Liver (tissue), 9 donors: ENCODE results near the gene CHMP4A. TPM values are rescaled to one million over a fixed set of nuclear protein-coding genes. Genes with fewer than 3 reads are reported as not detected.

Source experiments
- DNase-seq: peaks from one replicate; pipeline ENCODE4 v3.0.0-alpha.2; 2017; ENCODE audit warnings: low spot score
- H3K27ac ChIP-seq, 2 donors: one replicate each; pipeline ENCODE4 v1.7.0; 2013; ENCODE audit warnings: inconsistent platforms in 2 of 2, low read length in 2 of 2, control low read depth in 1 of 2, low read depth in 1 of 2, mild to moderate bottlenecking in 1 of 2
- H3K27me3 ChIP-seq, 4 donors: one replicate each; pipeline versions ENCODE4 v1.6.1 to v1.7.0; 2013; ENCODE audit warnings: low read length in 3 of 4, inconsistent platforms in 1 of 4, mild to moderate bottlenecking in 1 of 4, moderate library complexity in 1 of 4; ENCODE audit not compliant: control insufficient read depth in 4 of 4, insufficient read depth in 4 of 4
- H3K36me3 ChIP-seq, 4 donors: one replicate each; pipeline versions ENCODE4 v1.6.1 to v1.7.0; 2013; ENCODE audit warnings: low read length in 3 of 4, mild to moderate bottlenecking in 3 of 4, low read depth in 1 of 4, moderate library complexity in 1 of 4; ENCODE audit not compliant: control insufficient read depth in 4 of 4, insufficient read depth in 3 of 4
- H3K4me1 ChIP-seq, 4 donors: one replicate each; pipeline versions ENCODE4 v1.6.1 to v1.7.0; 2013; ENCODE audit warnings: low read length in 3 of 4, mild to moderate bottlenecking in 3 of 4, moderate library complexity in 1 of 4; ENCODE audit not compliant: control insufficient read depth in 4 of 4, insufficient read depth in 4 of 4
- H3K4me3 ChIP-seq, 3 donors: one replicate each; pipeline versions ENCODE4 v1.6.1 to v1.7.0; 2013; ENCODE audit warnings: low read length in 3 of 3, control low read depth in 1 of 3, low read depth in 1 of 3, mild to moderate bottlenecking in 1 of 3
- H3K9ac ChIP-seq, 2 donors: one replicate each; pipeline ENCODE4 v1.7.0; 2013; ENCODE audit warnings: low read length in 2 of 2, mild to moderate bottlenecking in 2 of 2, moderate library complexity in 2 of 2, control low read depth in 1 of 2, low read depth in 1 of 2
- H3K9me3 ChIP-seq, 4 donors: one replicate each; pipeline versions ENCODE4 v1.6.1 to v1.7.0; 2013; ENCODE audit warnings: low read length in 3 of 4; ENCODE audit not compliant: control insufficient read depth in 4 of 4
- ATF3 ChIP-seq: IDR thresholded peaks from 2 replicates; pipeline ENCODE4 v1.6.1; 2016; ENCODE audit warnings: antibody characterized with exemption
- CTCF ChIP-seq: fragments of 150-350 bp; IDR thresholded peaks from 2 replicates; pipeline ENCODE4 v1.5.1; 2017; ENCODE audit warnings: improper control_type of control experiment, low read depth, low read length; ENCODE audit not compliant: missing input control
- EGR1 ChIP-seq, 2 donors: IDR thresholded peaks; 2 replicates each; pipeline ENCODE4 v1.6.1; 2016 to 2018; ENCODE audit warnings: antibody characterized with exemption in 2 of 2, low read depth in 2 of 2
- FOXA1 ChIP-seq: IDR thresholded peaks from 2 replicates; pipeline ENCODE4 v1.6.1; 2016; ENCODE audit warnings: antibody characterized with exemption
- FOXA2 ChIP-seq: IDR thresholded peaks from 2 replicates; pipeline ENCODE4 v1.6.1; 2016; ENCODE audit warnings: antibody characterized with exemption
- GABPA ChIP-seq, 2 donors: IDR thresholded peaks in 1 of 2; conservative IDR thresholded peaks in 1 of 2; 2 replicates each; pipeline ENCODE4 v1.6.1; 2016; ENCODE audit warnings: antibody characterized with exemption in 2 of 2, mild to moderate bottlenecking in 1 of 2, moderate library complexity in 1 of 2
- HNF4A ChIP-seq, 2 donors: conservative IDR thresholded peaks; 2 replicates each; pipeline ENCODE4 v1.6.1; 2016; ENCODE audit warnings: antibody characterized with exemption in 2 of 2, mild to moderate bottlenecking in 2 of 2
- HNF4G ChIP-seq: IDR thresholded peaks from 2 replicates; pipeline ENCODE4 v1.6.1; 2016; ENCODE audit warnings: antibody characterized with exemption
- JUND ChIP-seq, 2 donors: IDR thresholded peaks; 2 replicates each; pipeline ENCODE4 v1.6.1; 2016; ENCODE audit warnings: antibody characterized with exemption in 2 of 2
- MAX ChIP-seq: IDR thresholded peaks from 2 replicates; pipeline ENCODE4 v1.6.1; 2016; ENCODE audit warnings: antibody characterized with exemption
- NR2F2 ChIP-seq: IDR thresholded peaks from 2 replicates; pipeline ENCODE4 v1.6.1; 2016; ENCODE audit warnings: antibody characterized with exemption
- RAD21 ChIP-seq, 2 donors: IDR thresholded peaks; 2 replicates each; pipeline ENCODE4 v1.6.1; 2016; ENCODE audit warnings: antibody characterized with exemption in 2 of 2, mild to moderate bottlenecking in 2 of 2
- REST ChIP-seq: IDR thresholded peaks from 2 replicates; pipeline ENCODE4 v1.6.1; 2016; ENCODE audit warnings: antibody characterized with exemption, mild to moderate bottlenecking
- RXRA ChIP-seq, 2 donors: IDR thresholded peaks; 2 replicates each; pipeline ENCODE4 v1.6.1; 2017 to 2018; ENCODE audit warnings: antibody characterized with exemption in 2 of 2, mild to moderate bottlenecking in 1 of 2
- SP1 ChIP-seq: IDR thresholded peaks from 2 replicates; pipeline ENCODE4 v1.6.1; 2018; ENCODE audit warnings: antibody characterized with exemption, mild to moderate bottlenecking
- TAF1 ChIP-seq: conservative IDR thresholded peaks from 2 replicates; pipeline ENCODE4 v1.6.1; 2016; ENCODE audit warnings: antibody characterized with exemption, mild to moderate bottlenecking
- YY1 ChIP-seq: IDR thresholded peaks from 2 replicates; pipeline ENCODE4 v1.6.1; 2016; ENCODE audit warnings: antibody characterized with exemption, mild to moderate bottlenecking
- ZBTB33 ChIP-seq: IDR thresholded peaks from 2 replicates; pipeline ENCODE4 v1.6.1; 2016; ENCODE audit warnings: antibody characterized with exemption
- WGBS: extraction: QIAGEN DNeasy Blood & Tissue Kit; methylation state at CpG from one replicate; pipeline ENCODE4 v1.1.7; 2013; 5-methylcytosine and 5-hydroxymethylcytosine counted together
- polyA plus RNA-seq, 2 donors: library from polyadenylated mRNA; stranded (reverse) in 1 of 2; unstranded in 1 of 2; fragments of 200-250 nt in 1 of 2; fragments of >200 nt in 1 of 2; fragmentation: Nextera tagmentation in 1 of 2; extraction: Ambion mirVana in 1 of 2; gene quantifications; one replicate each; pipeline versions ENCODE4 v1.2.1 to v1.2.3, GENCODE V29; 2013 to 2015
- total RNA-seq, 2 donors: library from RNA; depleted of rRNA; stranded (reverse); fragments of >200 nt; gene quantifications; one replicate each; pipeline ENCODE4 v1.2.3, GENCODE V29; 2014
- donor health status: healthy.
- donor health status: healthy.
- donor health status: healthy.
- donor health status: healthy.
- donor health status: healthy.

The CHMP4A gene
- total and polyA plus RNA-seq, 4 donors = 14.6 to 38.7 (median 28.0) TPM

- Histone ChIP-seq H3K9ac (peak overlapping the region; percentile 76 to 97), H3K4me3 (peak overlapping the region; percentile 79 to 94 (median 93)), H3K27me3 (no peaks in the 10 kb centered on the region), H3K36me3 (peaks cover 4 to 17% (median 9%) of the 10 kb centered on the region in 4 donors), H3K9me3 (no peaks in the 10 kb centered on the region), H3K4me1 (peaks cover 0 to 29% (median 23%) of the 10 kb centered on the region in 4 donors), H3K27ac (peak overlapping the region; percentile 99)
- no peak for DNase-seq
- 48% methylated on average over 8 of the region's 8 CpGs for WGBS
- TF ChIP-seq MAX = no peak
- no peak for TF ChIP-seq FOXA2
- TF ChIP-seq HNF4A (conservative IDR thresholded peaks at IDR 0.05) = no peak
- TF ChIP-seq ZBTB33 = no peak
- TF ChIP-seq EGR1 (IDR thresholded peaks at IDR 0.05; ENCODE audit: low read depth in 2 of 2) = no peak
These were observed 18.5 kb downstream of the CHMP4A start for GRCh38 chr14:24194873-24195185.

- peak overlapping the region; percentile 1 to 76 for H3K9ac ChIP-seq
- H3K4me1 ChIP-seq = peaks cover 0 to 29% (median 24%) of the 10 kb centered on the region in 4 donors
- DNase-seq = no peak
- 90% methylated on average over 7 of the region's 7 CpGs for WGBS
- H3K9me3 ChIP-seq = no peaks in the 10 kb centered on the region
- H3K27me3 ChIP-seq = no peaks in the 10 kb centered on the region
- H3K4me3 ChIP-seq = peak overlapping the region; percentile 79 to 94 (median 93)
- no peak for TF ChIP-seq RXRA (IDR thresholded peaks at IDR 0.05)
- no peak for TF ChIP-seq HNF4G
- TF ChIP-seq NR2F2 = no peak
- TF ChIP-seq JUND (IDR thresholded peaks at IDR 0.05) = no peak
- TF ChIP-seq EGR1 (IDR thresholded peaks at IDR 0.05; ENCODE audit: low read depth in 2 of 2) = no peak
- no peak for TF ChIP-seq ATF3
- TF ChIP-seq ZBTB33 = no peak
- TF ChIP-seq YY1 = no peak
- no peak for TF ChIP-seq FOXA2
- no peak for TF ChIP-seq HNF4A (conservative IDR thresholded peaks at IDR 0.05)
- no peak for TF ChIP-seq RAD21 (IDR thresholded peaks at IDR 0.05)
- TF ChIP-seq TAF1 = no peak
- TF ChIP-seq FOXA1 = no peak
- no peak for TF ChIP-seq CTCF
- TF ChIP-seq REST = no peak
- no peak for TF ChIP-seq GABPA (IDR thresholded peaks at IDR 0.05 in 1 of 2, conservative IDR thresholded peaks at IDR 0.05 in 1 of 2)
- TF ChIP-seq SP1 = no peak
- TF ChIP-seq MAX = no peak
- H3K36me3 ChIP-seq = peaks cover 4 to 17% (median 10%) of the 10 kb centered on the region in 4 donors
- peak overlapping the region; percentile 99 for H3K27ac ChIP-seq
These were observed 19.0 kb downstream of the CHMP4A start for GRCh38 chr14:24194186-24194872.
